GM12878 (cell line): ENCODE measurements around the gene CSAD. TPM values are rescaled to one million over a fixed set of nuclear protein-coding genes. Genes with fewer than 3 reads are reported as not detected.

Source experiments
- ATAC-seq: fragments of 200-7000 bp; cut with Tn5 transposase; 3 replicates; pipeline ENCODE4 v1.9.1; 2020; ENCODE audit warnings: mild to moderate bottlenecking, moderate library complexity
- BruUV-seq: library from RNA; stranded (reverse); fragments of 400-500 nt; replicated peaks from 2 replicates; lab custom pipeline; 2021; lab: Mats Ljungman, UMichigan
- CTCF ChIA-PET: fragments of 300-600 bp; sonication (Branson Sonifier 250); formaldehyde crosslinking; extraction: SDS; loops from one replicate; lab custom pipeline; 2021; ENCODE audit warnings: inconsistent platforms; lab: Yijun Ruan, JAX
- POLR2A ChIA-PET: fragments of 350-600 bp; formaldehyde crosslinking; extraction: SDS; loops from one replicate; lab custom pipeline; 2021; ENCODE audit warnings: inconsistent platforms; lab: Charles Lee
- RAD21 ChIA-PET: fragments of 300-600 bp; sonication (Branson Sonifier 250); formaldehyde crosslinking; loops from one replicate; lab custom pipeline; 2023; ENCODE audit warnings: antibody characterized with exemption; ENCODE audit not compliant: unreplicated experiment; lab: Charles Lee
- SMC1A ChIA-PET: fragments of 300-600 bp; sonication (Branson Sonifier 250); formaldehyde crosslinking; loops from one replicate; lab custom pipeline; 2023; ENCODE audit not compliant: unreplicated experiment, uncharacterized antibody; lab: Charles Lee
- DNase-seq: peaks from one replicate; pipeline ENCODE4 v3.0.0-alpha.2; 2011; ENCODE audit warnings: low read depth, low spot score
- FAIRE-seq: peaks from 3 replicates; lab custom pipeline; 2011; peaks lifted over from hg19 to GRCh38; lab: Jason Lieb, UNC
- H2AFZ ChIP-seq: 2 replicates; pipeline ENCODE4 v1.6.0; 2011; ENCODE audit warnings: low read depth, low read length, control low read depth; ENCODE audit not compliant: control insufficient read depth
- H3K27ac ChIP-seq: 2 replicates; pipeline ENCODE4 v1.5.1; 2011; ENCODE audit warnings: control low read depth; ENCODE audit not compliant: control insufficient read depth, insufficient read depth
- H3K27me3 ChIP-seq, 2 experiments: replicated peaks in 1 of 2; 2 replicates each; pipeline versions ENCODE4 v1.6.0 to v1.6.1; 2011; ENCODE audit warnings: low read length in 1 of 2; ENCODE audit not compliant: control insufficient read depth in 2 of 2, insufficient read depth in 2 of 2
- H3K36me3 ChIP-seq, 2 experiments: 2 replicates each; pipeline ENCODE4 v1.5.1; 2011; ENCODE audit warnings: low read length in 1 of 2; ENCODE audit not compliant: control insufficient read depth in 2 of 2, insufficient read depth in 2 of 2
- H3K4me1 ChIP-seq: 2 replicates; pipeline ENCODE4 v1.6.1; 2011; ENCODE audit warnings: mild to moderate bottlenecking, low read length, moderate library complexity, mixed read lengths; ENCODE audit not compliant: control insufficient read depth, insufficient read depth
- H3K4me2 ChIP-seq: 2 replicates; pipeline ENCODE4 v1.6.0; 2011; ENCODE audit warnings: control low read depth; ENCODE audit not compliant: control insufficient read depth, insufficient read depth
- H3K4me3 ChIP-seq: fragments of 200-600 bp; sonication (generic); 2 replicates; pipeline ENCODE4 v1.5.1; 2016
- H3K79me2 ChIP-seq: 2 replicates; pipeline ENCODE4 v1.6.0; 2011; ENCODE audit warnings: low read length; ENCODE audit not compliant: control insufficient read depth, insufficient read depth
- H3K9ac ChIP-seq: 2 replicates; pipeline ENCODE4 v1.8.0; 2011; ENCODE audit warnings: low read length, control low read depth, mixed read lengths; ENCODE audit not compliant: control insufficient read depth, insufficient read depth
- H3K9me3 ChIP-seq: replicated peaks from 3 replicates; pipeline ENCODE4 v1.5.1; 2011; ENCODE audit warnings: mild to moderate bottlenecking, low read length; ENCODE audit not compliant: control insufficient read depth, insufficient read depth
- H4K20me1 ChIP-seq: 2 replicates; pipeline ENCODE4 v1.6.0; 2011; ENCODE audit not compliant: control insufficient read depth, insufficient read depth
- BCLAF1 ChIP-seq: fragments of 450-650 bp; IDR thresholded peaks from 2 replicates; pipeline ENCODE4 v1.6.1; 2017; ENCODE audit warnings: antibody characterized with exemption, mild to moderate bottlenecking, moderate library complexity
- BRCA1 ChIP-seq: IDR thresholded peaks from 2 replicates; pipeline ENCODE4 v1.6.1; 2011; ENCODE audit warnings: low read depth, low read length, improper control_type of control experiment
- CBFB ChIP-seq: IDR thresholded peaks from 2 replicates; pipeline ENCODE4 v1.6.1; 2016; ENCODE audit warnings: antibody characterized with exemption, low read depth
- IRF3 ChIP-seq: fragments of 450-650 bp; IDR thresholded peaks from 2 replicates; pipeline ENCODE4 v1.6.1; 2014; ENCODE audit warnings: mild to moderate bottlenecking
- MAX ChIP-seq: IDR thresholded peaks from 2 replicates; pipeline ENCODE4 v1.6.1; 2012; ENCODE audit warnings: low read depth, low read length, improper control_type of control experiment
- MXI1 ChIP-seq: fragments of 150-350 bp; IDR thresholded peaks from 2 replicates; pipeline ENCODE4 v1.6.1; 2011; ENCODE audit warnings: low read depth, mild to moderate bottlenecking, inconsistent platforms, low read length, improper control_type of control experiment
- NFXL1 ChIP-seq: fragments of 450-650 bp; IDR thresholded peaks from 2 replicates; pipeline ENCODE4 v1.6.1; 2017; ENCODE audit warnings: antibody characterized with exemption, mild to moderate bottlenecking, borderline replicate concordance
- STAT1 ChIP-seq: fragments of 450-650 bp; conservative IDR thresholded peaks from 2 replicates; pipeline ENCODE4 v1.6.1; 2014; ENCODE audit warnings: antibody characterized with exemption, mild to moderate bottlenecking
- ZBTB4 ChIP-seq: fragments of 450-650 bp; formaldehyde crosslinking; IDR thresholded peaks from 2 replicates; pipeline ENCODE4 v1.4.0; 2022; ENCODE audit warnings: mild to moderate bottlenecking, moderate library complexity
- WGBS: methylation state at CpG from one replicate; pipeline ENCODE4 v1.1.6; 2016; ENCODE audit warnings: low lambda C conversion rate; ENCODE audit not compliant: insufficient replicate concordance, insufficient coverage; ENCODE audit errors: missing lambda C conversion rate; 5-methylcytosine and 5-hydroxymethylcytosine counted together
- in situ Hi-C: fragments of 300-500 bp; cut with MboI; formaldehyde crosslinking; loops from 9 replicates; pipeline ENCODE4 v1.14.3; 2018; ENCODE audit warnings: mixed read lengths
- intact Hi-C: fragments of 100-400 bp; cut with micrococcal nuclease; formaldehyde crosslinking; loops from one replicate; pipeline ENCODE4 v1.14.2; 2022; ENCODE audit not compliant: unreplicated experiment
- polyA plus RNA-seq, 11 experiments: library from polyadenylated mRNA; depleted of rRNA in 4 of 11; unstranded in 6 of 11; stranded (reverse) in 5 of 11; fragments of >200 nt; fragmentation: Nextera tagmentation in 4 of 11; fragmentation: Illumina TruSeq in 1 of 11; extraction: Ambion mirVana in 4 of 11; extraction: Trizol in 1 of 11; gene quantifications; 1 replicate in 1 of 11; 2 replicates in 10 of 11; pipeline versions ENCODE4 v1.2.1 to v1.2.3, GENCODE V29; 2011 to 2016; ENCODE audit warnings: inconsistent platforms in 2 of 11, missing spikeins in 2 of 11, low read depth in 1 of 11
- total RNA-seq, 4 experiments: library from RNA; depleted of rRNA in 3 of 4; stranded (reverse); fragments of >200 nt in 3 of 4; fragmentation: Illumina TruSeq in 1 of 4; extraction: Trizol in 1 of 4; gene quantifications; 2 replicates each; pipeline versions ENCODE4 v1.2.1 to v1.2.3, GENCODE V29; 2013 to 2021

Gene CSAD
- total and polyA plus RNA-seq, 10 of the 15 experiments (the other 5 are each of a cell fraction or from before 2014, with no cell fraction given), result 1.1 to 20.4 (median 6.2) TPM

GRCh38 chr12:53227836-53228235 is 47.1 kb upstream of the CSAD start (continued):
- no peak for TF ChIP-seq ZBTB4 (CRISPR knock-in tag)
- TF ChIP-seq MAX, result no peak

- no peak overlapping the region for H3K4me2 ChIP-seq
- no peak overlapping the region for H2AFZ ChIP-seq
- no peaks in the 10 kb centered on the region for H4K20me1 ChIP-seq
- no peaks in the 10 kb centered on the region; a peak in 1 of 4 replicates for H3K27me3 ChIP-seq
- POLR2A ChIA-PET, result interaction anchor here (0.7 kb wide), 1 partner anchor 143 kb away, joined by 3 read pairs; no protein-coding TSS in a partner anchor
- ATAC-seq, result no peak
- no peak overlapping the region for H3K9ac ChIP-seq
- H3K4me1 ChIP-seq, result peaks cover 6% of the 10 kb centered on the region
- no peaks in the 10 kb centered on the region for H3K9me3 ChIP-seq
- SMC1A ChIA-PET, result no interaction called here
- no peak for DNase-seq
- CTCF ChIA-PET, result no interaction called here
- 65% methylated on average over 11 of the region's 11 CpGs for WGBS
- no peak for FAIRE-seq
- H3K27ac ChIP-seq, result no peak overlapping the region
- H3K36me3 ChIP-seq, result no peaks in the 10 kb centered on the region
- no TSS peak for BruUV-seq
- RAD21 ChIA-PET, result no interaction called here
- TF ChIP-seq MXI1 (no peak), BRCA1 (no peak), STAT1 (no peak), CBFB (no peak), IRF3 (no peak), BCLAF1 (no peak), NFXL1 (no peak)
- H3K4me3 ChIP-seq, result no peak overlapping the region
- in situ Hi-C loops, result no loop called here
- H3K79me2 ChIP-seq, result no peaks in the 10 kb centered on the region
- intact Hi-C loops, result no loop called here
These were observed 46.6 kb upstream of the CSAD start for GRCh38 chr12:53227341-53227740.
